ENCODE measurements around the gene FARS2.
"Not testable (repeated sequence)": the region's sequence is repeated elsewhere in the genome, so short reads cannot be mapped to it uniquely, and the experiment has no call there.

FARS2 gene

DNA sequence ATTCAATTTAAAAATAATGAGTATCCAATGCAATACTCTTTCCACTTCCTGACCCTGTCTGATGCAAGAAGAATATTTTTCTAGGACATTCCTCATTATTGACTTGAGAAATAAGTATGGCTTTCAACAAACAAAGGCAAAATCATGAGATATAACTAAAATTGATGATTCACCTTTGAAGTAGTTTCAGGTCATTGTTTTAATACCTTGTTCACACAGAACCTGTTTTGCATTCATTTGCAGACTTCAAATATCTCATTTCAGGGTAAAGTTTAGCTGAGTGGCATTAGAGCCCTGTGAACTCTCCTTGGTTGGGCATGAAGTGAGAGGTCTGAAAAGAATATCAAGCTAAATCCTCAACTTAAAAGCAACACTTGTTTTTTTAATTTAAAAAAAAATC lies 436.2 kb downstream of the FARS2 start:
- H3K4me3 ChIP-seq (ENCODE audit: low read depth, low read length) = no peak overlapping the region
- TF ChIP-seq CTCF (IDR thresholded peaks at IDR 0.05; ENCODE audit: low read depth, low read length) = no peak

DNA sequence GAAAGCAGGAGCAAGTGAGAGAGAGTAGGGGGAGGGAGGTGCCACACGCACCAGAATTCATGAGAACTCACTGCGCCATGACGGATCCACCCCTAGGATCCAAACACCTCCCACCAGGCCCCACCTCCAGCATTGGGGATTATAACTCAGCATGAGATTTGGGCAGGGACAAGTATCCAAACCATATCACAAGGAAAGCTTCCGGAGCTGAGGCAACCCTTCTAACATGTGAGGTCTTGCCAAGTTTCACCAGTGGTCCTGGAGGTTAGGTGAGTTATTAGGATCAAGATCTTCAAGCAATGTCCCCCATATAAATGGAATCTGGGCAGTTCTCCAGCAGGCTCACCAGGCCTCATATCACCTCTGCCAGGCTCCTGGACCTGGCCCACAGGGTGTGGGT lies 437.0 kb downstream of the FARS2 start:
- TF ChIP-seq CTCF (IDR thresholded peaks at IDR 0.05; ENCODE audit: low read depth, low read length) = no peak
- no peak overlapping the region for H3K4me3 ChIP-seq (ENCODE audit: low read depth, low read length)

GRCh38 chr6:5699064-5699463 lies 437.8 kb downstream of the FARS2 start:
- not testable (repeated sequence) for H3K4me3 ChIP-seq (ENCODE audit: low read depth, low read length)

DNA sequence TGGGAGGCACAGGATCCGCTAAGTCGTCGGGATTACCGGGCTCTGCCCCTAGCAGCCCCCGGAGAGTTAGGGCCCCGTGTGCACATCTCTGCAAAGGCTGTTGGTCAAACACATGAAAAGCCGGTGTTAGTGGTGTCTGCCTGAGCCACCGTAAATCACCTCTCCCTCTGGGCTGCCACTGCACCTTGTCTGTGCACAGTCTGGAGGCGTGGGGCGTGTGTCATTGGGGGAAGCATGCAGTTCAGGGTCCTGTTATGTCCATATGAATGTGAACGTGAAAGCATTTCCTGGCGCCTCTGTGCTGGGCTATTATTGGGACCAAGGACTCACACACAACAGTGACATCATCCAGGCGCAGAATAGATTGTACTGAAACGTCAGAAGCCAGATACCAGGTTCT lies 439.9 kb downstream of the FARS2 start:
- TF ChIP-seq CTCF (IDR thresholded peaks at IDR 0.05; ENCODE audit: low read depth, low read length) = no peak
- no peak overlapping the region for H3K4me3 ChIP-seq (ENCODE audit: low read depth, low read length)

DNA sequence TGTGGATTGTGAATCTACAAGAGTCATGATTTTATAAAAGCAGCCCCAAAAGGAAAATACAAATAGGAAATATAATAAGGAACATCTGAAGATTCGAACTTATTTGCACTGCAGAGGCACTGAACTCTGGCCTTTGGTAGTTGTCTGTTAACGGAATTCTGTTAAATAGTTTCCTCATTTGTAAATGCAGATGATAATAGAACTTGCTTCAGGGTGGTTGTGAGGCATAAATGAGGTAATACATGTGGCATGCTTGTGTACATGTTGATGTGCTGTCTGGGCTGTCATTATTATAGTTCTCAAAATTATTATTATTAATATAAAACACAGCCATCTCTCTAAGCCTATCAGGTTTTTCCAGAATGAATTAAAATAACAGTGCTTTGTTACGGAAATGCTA lies 443.4 kb downstream of the FARS2 start:
- H3K4me3 ChIP-seq (ENCODE audit: low read depth, low read length) = no peak overlapping the region
- TF ChIP-seq CTCF (IDR thresholded peaks at IDR 0.05; ENCODE audit: low read depth, low read length) = no peak

DNA sequence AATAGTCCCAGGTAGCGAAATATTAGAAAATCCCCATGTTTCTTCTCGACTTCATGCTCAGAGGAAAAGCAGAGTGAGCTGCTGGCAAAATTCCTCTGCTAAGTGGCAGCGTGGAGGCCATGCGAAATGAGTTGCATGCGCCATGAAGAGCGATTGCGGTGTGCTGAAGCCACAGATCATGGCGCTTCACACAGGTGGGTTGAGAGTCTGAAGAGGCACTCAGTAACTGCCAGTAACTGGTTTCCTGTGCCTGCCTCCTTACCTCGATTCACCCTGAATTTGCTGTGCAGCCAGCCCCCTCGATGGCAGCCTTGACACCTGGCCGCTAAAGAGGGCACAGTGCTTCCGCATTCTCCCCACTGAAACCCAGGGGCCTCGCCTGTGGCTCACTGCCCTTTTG lies 443.9 kb downstream of the FARS2 start:
- TF ChIP-seq CTCF (IDR thresholded peaks at IDR 0.05; ENCODE audit: low read depth, low read length) = no peak
- no peak overlapping the region for H3K4me3 ChIP-seq (ENCODE audit: low read depth, low read length)

DNA sequence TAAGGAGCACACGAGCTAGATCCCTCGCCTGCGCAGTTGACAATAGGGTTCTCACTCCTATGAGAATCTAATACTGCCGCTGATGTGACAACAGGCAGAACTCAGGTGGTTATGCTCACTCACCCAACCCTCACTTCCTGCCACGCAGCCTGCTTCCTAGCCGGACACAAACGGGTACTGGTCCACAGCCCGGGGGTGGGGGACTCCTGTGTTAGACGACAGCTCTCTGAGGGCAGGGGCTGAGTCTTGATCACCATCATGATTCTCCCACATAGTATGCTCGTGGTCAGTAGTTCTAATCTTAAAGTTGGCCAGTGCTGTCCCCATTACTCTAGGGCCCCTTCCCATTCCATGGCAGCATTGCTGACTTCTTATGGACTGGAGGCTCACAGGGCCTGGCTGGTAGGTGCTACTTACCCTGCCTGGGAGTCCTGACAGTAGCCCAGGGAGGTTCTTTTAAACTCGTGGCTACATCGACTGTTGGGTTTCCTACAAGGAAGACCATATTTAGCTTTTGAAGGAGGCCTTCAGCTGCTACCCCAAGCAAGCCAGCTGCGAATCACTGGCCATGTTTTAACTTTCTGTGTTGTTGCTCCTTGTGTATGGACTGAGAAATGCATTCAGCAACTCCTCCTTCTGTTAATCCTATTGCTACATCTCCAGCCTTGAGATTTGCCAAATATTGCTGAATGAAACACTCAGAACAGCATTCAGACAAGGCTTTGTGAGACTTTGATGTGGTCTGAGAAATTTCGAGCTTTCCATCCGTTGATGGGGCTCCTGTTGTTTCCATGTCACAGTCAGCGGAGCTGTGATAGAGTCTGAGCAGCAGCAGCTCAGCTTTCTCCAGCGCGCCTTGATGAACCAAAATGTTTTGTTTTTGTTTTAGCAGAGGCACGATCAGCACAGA lies 445.1 kb downstream of the FARS2 start:
- no peak for TF ChIP-seq CTCF (IDR thresholded peaks at IDR 0.05; ENCODE audit: low read depth, low read length)

More for the DNA sequence above, 445.1 kb downstream of the FARS2 start:
- H3K4me3 ChIP-seq (ENCODE audit: low read depth, low read length) = no peak overlapping the region

Data from WI38 (cell line).